ENCODE measurements around the gene LRAT. TPM values are rescaled to one million over a fixed set of nuclear protein-coding genes. Genes with fewer than 3 reads are reported as not detected.

LRAT gene
- total RNA-seq, 1 donor from 2014 or later: 0.94 TPM

DNA sequence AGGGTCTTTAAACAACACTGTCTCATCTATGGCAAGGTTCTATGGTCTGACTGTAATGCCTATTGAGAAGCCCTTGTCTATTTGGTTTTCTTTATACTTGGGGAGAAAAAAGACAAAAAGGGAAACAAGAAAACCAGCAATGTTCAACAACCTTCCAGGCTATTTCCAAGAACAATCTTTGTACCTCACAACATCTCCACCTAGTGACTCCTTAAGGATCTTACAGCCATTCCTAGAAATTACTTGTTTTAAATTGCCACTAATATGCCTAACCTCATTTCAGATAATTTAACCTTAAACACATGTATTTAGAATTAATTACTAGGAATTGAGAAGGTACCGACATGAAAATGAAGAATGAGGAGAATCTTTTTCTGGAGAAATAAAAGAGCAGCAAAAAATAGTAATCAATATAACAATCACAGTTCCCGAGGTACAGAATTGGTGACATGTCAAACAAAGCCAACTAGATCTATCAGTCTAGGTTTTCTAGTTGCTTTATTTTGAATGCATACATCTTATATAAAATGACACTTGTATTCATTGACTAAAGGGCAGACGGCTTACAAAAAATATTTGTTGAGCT lies 35.7 kb downstream of the LRAT start:
- Histone ChIP-seq H3K4me3 (no peak overlapping the region), H3K27ac (no peak overlapping the region), H2AFZ (replicated peaks) (no peak overlapping the region), H3K79me2 (ENCODE audit: low read depth) (no peaks in the 10 kb centered on the region), H3F3A (ENCODE audit: low read depth) (no peaks in the 10 kb centered on the region), H3K9me3 (ENCODE audit: low read depth) (no peaks in the 10 kb centered on the region), H3K9ac (no peak overlapping the region), H3K4me1 (no peaks in the 10 kb centered on the region), H3K36me3 (no peaks in the 10 kb centered on the region), H3K27me3 (no peaks in the 10 kb centered on the region), H3K4me2 (no peak overlapping the region), H4K20me1 (ENCODE audit: low read depth) (no peaks in the 10 kb centered on the region)
- Mint-ChIP-seq H3K27ac (no peak overlapping the region), H3K9me3 (no peaks in the 10 kb centered on the region), H3K27me3 (ENCODE audit: insufficient read depth, low read depth) (no peaks in the 10 kb centered on the region), H3K4me1 (no peaks in the 10 kb centered on the region), H3K36me3 (no peaks in the 10 kb centered on the region), H3K4me3 (no peak overlapping the region)
- TF ChIP-seq, protein P1, sequence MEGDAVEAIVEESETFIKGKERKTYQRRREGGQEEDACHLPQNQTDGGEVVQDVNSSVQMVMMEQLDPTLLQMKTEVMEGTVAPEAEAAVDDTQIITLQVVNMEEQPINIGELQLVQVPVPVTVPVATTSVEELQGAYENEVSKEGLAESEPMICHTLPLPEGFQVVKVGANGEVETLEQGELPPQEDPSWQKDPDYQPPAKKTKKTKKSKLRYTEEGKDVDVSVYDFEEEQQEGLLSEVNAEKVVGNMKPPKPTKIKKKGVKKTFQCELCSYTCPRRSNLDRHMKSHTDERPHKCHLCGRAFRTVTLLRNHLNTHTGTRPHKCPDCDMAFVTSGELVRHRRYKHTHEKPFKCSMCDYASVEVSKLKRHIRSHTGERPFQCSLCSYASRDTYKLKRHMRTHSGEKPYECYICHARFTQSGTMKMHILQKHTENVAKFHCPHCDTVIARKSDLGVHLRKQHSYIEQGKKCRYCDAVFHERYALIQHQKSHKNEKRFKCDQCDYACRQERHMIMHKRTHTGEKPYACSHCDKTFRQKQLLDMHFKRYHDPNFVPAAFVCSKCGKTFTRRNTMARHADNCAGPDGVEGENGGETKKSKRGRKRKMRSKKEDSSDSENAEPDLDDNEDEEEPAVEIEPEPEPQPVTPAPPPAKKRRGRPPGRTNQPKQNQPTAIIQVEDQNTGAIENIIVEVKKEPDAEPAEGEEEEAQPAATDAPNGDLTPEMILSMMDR (IDR thresholded peaks at IDR 0.05): peak; percentile 70
- no peak for TF ChIP-seq EZH2 (IDR thresholded peaks at IDR 0.05)
- TF ChIP-seq EZH2phosphoT487 (IDR thresholded peaks at IDR 0.05): no peak
- DNase-seq (ENCODE audit: low spot score): peak; percentile 41

DNA sequence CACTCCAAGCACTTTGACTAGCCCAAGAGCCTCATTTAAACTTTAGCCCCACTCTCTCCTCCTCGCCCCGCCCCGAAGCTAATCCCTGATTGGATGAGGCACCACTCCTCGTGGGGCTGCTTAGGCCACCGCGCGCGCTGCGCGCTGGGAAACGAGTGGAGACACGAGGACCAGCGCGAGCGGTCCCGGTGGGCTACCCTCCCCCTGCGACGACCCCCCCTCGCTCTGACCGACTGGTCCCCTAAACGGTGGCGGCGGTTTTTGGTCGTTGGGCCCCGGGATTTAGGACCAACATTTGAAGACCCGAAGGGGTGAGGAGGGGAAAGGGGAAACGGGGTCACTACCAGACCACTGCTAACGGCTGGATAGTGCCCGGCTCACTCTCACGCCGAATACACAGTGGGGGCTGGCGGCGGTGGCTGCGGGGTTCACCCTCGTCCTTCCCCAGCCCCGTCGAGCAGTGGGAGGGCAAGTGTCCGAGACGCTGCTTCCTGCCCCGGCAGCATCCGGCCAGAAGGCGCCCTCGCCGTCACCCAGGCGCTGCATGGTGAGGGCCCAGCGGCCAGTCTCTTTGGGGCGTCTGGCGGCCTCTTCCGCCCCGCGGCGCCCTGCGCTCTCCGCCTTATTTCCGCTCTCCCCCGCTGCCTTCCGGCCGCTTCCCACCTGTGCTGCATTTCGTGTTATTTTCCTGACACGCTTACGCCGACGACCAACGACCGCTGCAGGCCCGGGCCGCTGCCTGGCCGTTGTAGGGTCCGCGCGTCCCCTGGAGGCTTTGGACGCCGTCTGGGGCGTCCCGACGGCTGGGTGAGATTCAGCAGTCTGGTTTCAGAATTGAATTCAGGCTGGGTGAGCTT lies 37.6 kb downstream of the LRAT start, which contains the start of gene RBM46:
Gene RBM46 (plus strand): TSS at position 147 of the 857 bp plus-strand sequence. CDS start 15,481 bp downstream, outside the sequence.
- H3F3A ChIP-seq (ENCODE audit: low read depth): no peaks in the 10 kb centered on the region
- no peak within 1 kb of the TSS for H3K4me3 ChIP-seq
- no peaks in the 10 kb centered on the region for H3K36me3 ChIP-seq
- H3K27ac ChIP-seq: no peak within 1 kb of the TSS
- no peaks in the 10 kb centered on the region for H3K4me1 Mint-ChIP-seq
- H4K20me1 ChIP-seq (ENCODE audit: low read depth): no peaks in the 10 kb centered on the region
- no peaks in the 10 kb centered on the region for H3K9me3 Mint-ChIP-seq
- no peak within 1 kb of the TSS for H3K9ac ChIP-seq
- H3K9me3 ChIP-seq (ENCODE audit: low read depth): no peaks in the 10 kb centered on the region
- H3K27me3 ChIP-seq: no peaks in the 10 kb centered on the region
- no peaks in the 10 kb centered on the region for H3K4me1 ChIP-seq
- no peak for TF ChIP-seq EZH2phosphoT487 (IDR thresholded peaks at IDR 0.05)
- TF ChIP-seq, protein P1 (IDR thresholded peaks at IDR 0.05): no peak
- no peak for TF ChIP-seq EZH2 (IDR thresholded peaks at IDR 0.05)
- H3K4me3 Mint-ChIP-seq: no peak within 1 kb of the TSS
- no peak for DNase-seq (ENCODE audit: low spot score)
- H3K4me2 ChIP-seq: no peak within 1 kb of the TSS
- H3K27ac Mint-ChIP-seq: no peak within 1 kb of the TSS
- no peaks in the 10 kb centered on the region for H3K79me2 ChIP-seq (ENCODE audit: low read depth)
- no peaks in the 10 kb centered on the region for H3K36me3 Mint-ChIP-seq
- H3K27me3 Mint-ChIP-seq (ENCODE audit: insufficient read depth, low read depth): no peaks in the 10 kb centered on the region
- H2AFZ ChIP-seq (replicated peaks): no peak within 1 kb of the TSS

DNA sequence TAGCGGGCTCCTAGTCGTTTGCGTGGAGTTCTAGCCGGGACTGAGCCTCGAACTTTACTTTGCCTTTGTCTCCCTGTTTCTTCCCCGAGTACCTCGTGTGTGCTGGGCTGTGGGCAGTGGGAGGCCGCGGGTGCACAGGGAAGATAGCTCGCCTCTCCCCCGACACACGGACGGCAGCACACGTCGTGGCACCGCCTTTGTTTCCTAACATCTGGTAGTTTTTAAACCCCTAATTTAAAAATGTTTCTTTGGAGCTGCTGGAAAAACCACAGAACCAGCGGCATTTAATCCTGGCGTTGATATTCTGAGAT lies 38.1 kb downstream of the LRAT start:
- TF ChIP-seq, protein P1 (IDR thresholded peaks at IDR 0.05): no peak
- TF ChIP-seq EZH2 (IDR thresholded peaks at IDR 0.05) (no peak), EZH2phosphoT487 (IDR thresholded peaks at IDR 0.05) (no peak)
- H3K36me3 Mint-ChIP-seq: no peaks in the 10 kb centered on the region
- Histone ChIP-seq H3K27me3 (no peaks in the 10 kb centered on the region), H3K9ac (no peak overlapping the region), H3K4me1 (no peaks in the 10 kb centered on the region), H3K4me3 (no peak overlapping the region), H4K20me1 (ENCODE audit: low read depth) (no peaks in the 10 kb centered on the region), H3K9me3 (ENCODE audit: low read depth) (no peaks in the 10 kb centered on the region), H2AFZ (replicated peaks) (no peak overlapping the region), H3K36me3 (no peaks in the 10 kb centered on the region), H3K79me2 (ENCODE audit: low read depth) (no peaks in the 10 kb centered on the region), H3K27ac (no peak overlapping the region), H3F3A (ENCODE audit: low read depth) (no peaks in the 10 kb centered on the region), H3K4me2 (no peak overlapping the region)
- no peak overlapping the region for H3K4me3 Mint-ChIP-seq
- H3K4me1 Mint-ChIP-seq: no peaks in the 10 kb centered on the region
- no peaks in the 10 kb centered on the region for H3K9me3 Mint-ChIP-seq
- H3K27ac Mint-ChIP-seq: no peak overlapping the region
- no peak for DNase-seq (ENCODE audit: low spot score)
- no peaks in the 10 kb centered on the region for H3K27me3 Mint-ChIP-seq (ENCODE audit: insufficient read depth, low read depth)

Small RNAs within 50 kb of the gene (small RNA-seq; reads per million reads assigned to genes)
- not detected for gene NDUFB2P1
- not detected for gene RNU2-44P
- not detected for gene RNU2-66P

Other genes starting within 250 kb of the LRAT start
- gene PLRG1, start 193.6 kb upstream of the LRAT start, total RNA-seq (ENCODE audit: low replicate concordance): 66.6 and 92.7 TPM in 2 replicates
- 0.56 TPM in 1 of 2 replicates, not detected in the other for gene FGB, start 181.0 kb upstream of the LRAT start, total RNA-seq (ENCODE audit: low replicate concordance)
- gene FGA, start 153.3 kb upstream of the LRAT start, total RNA-seq (ENCODE audit: low replicate concordance): not detected in 2 replicates
- gene FGG, start 131.3 kb upstream of the LRAT start, total RNA-seq (ENCODE audit: low replicate concordance): not detected in 2 replicates
- 0.07 and 0.09 TPM in 2 replicates for gene RBM46, start 37.3 kb downstream of the LRAT start, total RNA-seq (ENCODE audit: low replicate concordance)

Data from neural progenitor cell (in vitro differentiated cells).